Stomach (tissue), 4 donors: ENCODE results near the gene CAMSAP1.

Experiments
- POLR2A ChIP-seq, 4 donors: fragments of 450-650 bp; IDR thresholded peaks; one replicate each; pipeline ENCODE4 v1.6.1; 2016; ENCODE audit warnings: antibody characterized with exemption in 4 of 4, control low read depth in 2 of 4, mild to moderate bottlenecking in 1 of 4, moderate library complexity in 1 of 4
- POLR2AphosphoS5 ChIP-seq, 3 donors: sonication (generic); formaldehyde crosslinking; IDR thresholded peaks; one replicate each; pipeline ENCODE4 v1.6.1; 2016; ENCODE audit warnings: antibody characterized with exemption in 3 of 3

GRCh38 chr9:135828656-135829055 lies 78.7 kb downstream of the CAMSAP1 start:
- TF ChIP-seq POLR2AphosphoS5 (IDR thresholded peaks at IDR 0.05) (no peak), POLR2A (IDR thresholded peaks at IDR 0.05) (no peak)
